Measurements from ENCODE around the gene TRMT11. TPM values are rescaled to one million over a fixed set of nuclear protein-coding genes. Genes with fewer than 3 reads are reported as not detected.

The TRMT11 gene
- total RNA-seq (10 to 100 TPM; 17.0 to 46.1 TPM), polyA plus RNA-seq (10 to 100 TPM in 1 of 2 donors, 1 to 10 TPM in 1; 9.9 to 13.6 TPM)
- long read RNA-seq, donor 1, transcript TRMT11-201 (13 exons, 1,565 nt) = major isoform, 9 of 10 reads
- long read RNA-seq, donor 1, partial matches to known transcripts = 0 of 10 reads
- long read RNA-seq, donor 1, other reads (novel, unspliced or antisense) = 0 of 10 reads
- long read RNA-seq, donor 2 = 0 reads
- long read RNA-seq, donor 3, partial matches to known transcripts = 0 of 3 reads
- long read RNA-seq, donor 3, other reads (novel, unspliced or antisense) = 0 of 3 reads
- long read RNA-seq, donor 4 = 0 reads
- long read RNA-seq, donor 5, transcript TRMT11-201 (13 exons, 1,565 nt) = major isoform, 5 of 6 reads
- long read RNA-seq, donor 5, partial matches to known transcripts = 0 of 6 reads
- long read RNA-seq, donor 5, other reads (novel, unspliced or antisense) = 0 of 6 reads

DNA sequence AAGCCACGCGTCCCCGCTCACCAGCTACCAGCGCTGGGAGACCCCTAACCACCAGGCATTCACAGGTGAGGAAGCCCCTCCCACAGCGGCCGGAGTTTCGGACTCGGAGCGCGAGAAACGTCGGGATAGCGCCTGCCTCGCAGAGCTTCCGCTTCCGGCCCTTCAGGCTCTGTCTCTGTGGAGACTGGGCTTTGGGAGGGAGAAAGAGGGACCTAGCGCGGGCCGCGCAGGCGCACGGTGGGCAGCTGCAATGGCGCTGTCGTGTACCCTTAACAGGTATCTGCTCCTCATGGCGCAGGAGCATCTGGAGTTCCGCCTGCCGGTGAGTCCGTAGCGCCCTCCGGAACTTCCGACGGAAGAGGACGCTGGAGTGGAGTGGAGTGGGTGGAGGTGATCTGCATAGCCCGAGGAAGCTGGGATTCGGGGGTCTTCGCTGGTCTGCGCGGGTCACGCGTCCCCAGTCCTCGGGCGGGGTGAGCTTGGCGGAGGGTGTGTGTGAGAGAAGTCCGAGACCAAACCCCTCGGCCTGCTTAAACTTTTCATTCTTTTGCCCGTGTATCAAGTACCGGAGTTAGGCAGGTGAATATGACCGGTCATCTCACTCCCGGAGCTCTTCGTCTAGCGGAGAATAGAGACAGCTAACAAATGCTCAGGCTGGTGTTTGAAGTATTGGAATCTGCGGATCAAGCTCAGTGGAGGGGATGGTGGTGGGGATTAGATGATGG is at the start of gene TRMT11:
TRMT11 (plus strand) TSS at position 240 of the 725 bp plus-strand sequence; CDS start at position 251, 11 bp downstream.
- H3K9ac ChIP-seq (ENCODE audit: insufficient read depth in 1 of 2, low read length in 2 of 2) = peak within 1 kb of the TSS; percentile 74 to 91
- H3K27me3 ChIP-seq (ENCODE audit: control insufficient read depth in 3 of 3, insufficient read depth in 3 of 3, low read length in 2 of 3) = no peaks in the 10 kb centered on the region
- peaks cover 0 to 4% (median 0%) of the 10 kb centered on the region in 4 donors for H3K36me3 ChIP-seq (ENCODE audit: control insufficient read depth in 4 of 4, insufficient read depth in 4 of 4, low read length in 4 of 4)
- peak; percentile 91 to 94 (median 92) for DNase-seq
- H3K4me1 ChIP-seq (ENCODE audit: control insufficient read depth in 5 of 5, insufficient read depth in 5 of 5, low read length in 5 of 5) = peaks cover 0 to 18% (median 6%) of the 10 kb centered on the region in 5 donors
- peak; percentile 93 for ATAC-seq (ENCODE audit: insufficient read depth, low FRiP score)
- no peaks in the 10 kb centered on the region for H3K9me3 ChIP-seq (ENCODE audit: control insufficient read depth in 4 of 4, insufficient read depth in 3 of 4, low read length in 3 of 4)
- 0 to 1% methylated on average over 52 of the region's 52 CpGs for whole genome bisulfite sequencing, 2 donors
- H3K27ac ChIP-seq (ENCODE audit: low read depth in 1 of 2, low read length in 1 of 2) = peak within 1 kb of the TSS; percentile 78 to 83
- TF ChIP-seq, protein P1, sequence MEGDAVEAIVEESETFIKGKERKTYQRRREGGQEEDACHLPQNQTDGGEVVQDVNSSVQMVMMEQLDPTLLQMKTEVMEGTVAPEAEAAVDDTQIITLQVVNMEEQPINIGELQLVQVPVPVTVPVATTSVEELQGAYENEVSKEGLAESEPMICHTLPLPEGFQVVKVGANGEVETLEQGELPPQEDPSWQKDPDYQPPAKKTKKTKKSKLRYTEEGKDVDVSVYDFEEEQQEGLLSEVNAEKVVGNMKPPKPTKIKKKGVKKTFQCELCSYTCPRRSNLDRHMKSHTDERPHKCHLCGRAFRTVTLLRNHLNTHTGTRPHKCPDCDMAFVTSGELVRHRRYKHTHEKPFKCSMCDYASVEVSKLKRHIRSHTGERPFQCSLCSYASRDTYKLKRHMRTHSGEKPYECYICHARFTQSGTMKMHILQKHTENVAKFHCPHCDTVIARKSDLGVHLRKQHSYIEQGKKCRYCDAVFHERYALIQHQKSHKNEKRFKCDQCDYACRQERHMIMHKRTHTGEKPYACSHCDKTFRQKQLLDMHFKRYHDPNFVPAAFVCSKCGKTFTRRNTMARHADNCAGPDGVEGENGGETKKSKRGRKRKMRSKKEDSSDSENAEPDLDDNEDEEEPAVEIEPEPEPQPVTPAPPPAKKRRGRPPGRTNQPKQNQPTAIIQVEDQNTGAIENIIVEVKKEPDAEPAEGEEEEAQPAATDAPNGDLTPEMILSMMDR (IDR thresholded peaks at IDR 0.05; ENCODE audit: control extremely low read depth, extremely low read depth) = no peak
- H3K4me3 ChIP-seq = peak within 1 kb of the TSS; percentile 93

DNA sequence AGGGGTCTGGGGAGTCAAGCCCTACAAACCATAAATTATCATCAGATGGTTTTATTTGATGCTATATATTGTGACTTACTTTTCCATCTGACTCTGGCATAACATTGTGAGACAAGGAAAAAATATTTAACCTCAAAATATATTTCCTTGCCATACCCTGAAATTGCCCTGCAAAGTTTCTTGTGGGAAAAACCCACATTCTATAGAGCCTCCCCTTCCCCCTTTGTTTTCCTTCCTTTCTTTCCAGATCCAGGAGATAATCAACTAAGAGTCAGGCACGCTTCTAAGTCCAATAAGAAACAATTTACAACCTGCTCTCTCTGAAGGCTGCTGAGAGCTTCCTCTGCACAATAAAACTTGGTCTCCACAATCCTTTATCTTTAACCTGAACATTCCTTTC is 47.3 kb upstream of the TRMT11 start:
- ATAC-seq (ENCODE audit: insufficient read depth, low FRiP score) (no peak), DNase-seq (no peak)
- no peak overlapping the region for H3K9ac ChIP-seq (ENCODE audit: insufficient read depth in 1 of 2, low read length in 2 of 2)
- H3K9me3 ChIP-seq (ENCODE audit: control insufficient read depth in 4 of 4, insufficient read depth in 3 of 4, low read length in 3 of 4) = no peaks in the 10 kb centered on the region
- H3K4me1 ChIP-seq (ENCODE audit: control insufficient read depth in 5 of 5, insufficient read depth in 5 of 5, low read length in 5 of 5) = peaks cover 0 to 7% (median 0%) of the 10 kb centered on the region in 5 donors
- no peak overlapping the region for H3K4me3 ChIP-seq
- H3K36me3 ChIP-seq (ENCODE audit: control insufficient read depth in 4 of 4, insufficient read depth in 4 of 4, low read length in 4 of 4) = no peaks in the 10 kb centered on the region
- no peaks in the 10 kb centered on the region for H3K27me3 ChIP-seq (ENCODE audit: control insufficient read depth in 3 of 3, insufficient read depth in 3 of 3, low read length in 2 of 3)
- WGBS, 2 donors = 63 to 66% methylated on average over 1 of the region's 1 CpG
- H3K27ac ChIP-seq (ENCODE audit: low read depth in 1 of 2, low read length in 1 of 2) = no peak overlapping the region
- TF ChIP-seq, protein P1 (IDR thresholded peaks at IDR 0.05; ENCODE audit: control extremely low read depth, extremely low read depth) = no peak

DNA sequence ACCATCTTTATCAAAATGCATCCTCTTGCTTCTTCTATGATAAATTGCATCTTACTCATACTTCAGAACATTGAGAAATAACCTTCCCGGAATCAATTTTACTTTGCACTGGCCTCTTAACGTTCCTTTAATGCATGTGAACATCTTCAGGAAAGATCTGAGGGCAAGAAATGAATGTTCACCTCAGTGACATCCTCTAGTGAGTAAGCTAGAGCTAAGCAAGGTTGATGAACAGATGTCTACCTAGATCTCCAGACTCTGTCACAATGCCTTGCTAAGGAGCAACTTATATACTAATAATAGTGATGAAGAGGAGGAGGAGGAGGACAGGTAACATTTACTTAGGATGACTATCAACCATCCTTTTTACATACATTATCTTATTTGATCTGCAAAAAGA is 46.5 kb upstream of the TRMT11 start:
- no peaks in the 10 kb centered on the region for H3K27me3 ChIP-seq (ENCODE audit: control insufficient read depth in 3 of 3, insufficient read depth in 3 of 3, low read length in 2 of 3)
- H3K4me3 ChIP-seq = no peak overlapping the region
- no peaks in the 10 kb centered on the region for H3K9me3 ChIP-seq (ENCODE audit: control insufficient read depth in 4 of 4, insufficient read depth in 3 of 4, low read length in 3 of 4)
- TF ChIP-seq, protein P1 (IDR thresholded peaks at IDR 0.05; ENCODE audit: control extremely low read depth, extremely low read depth) = no peak
- no peaks in the 10 kb centered on the region for H3K36me3 ChIP-seq (ENCODE audit: control insufficient read depth in 4 of 4, insufficient read depth in 4 of 4, low read length in 4 of 4)
- no peak for ATAC-seq (ENCODE audit: insufficient read depth, low FRiP score)
- DNase-seq = no peak
- no peak overlapping the region for H3K9ac ChIP-seq (ENCODE audit: insufficient read depth in 1 of 2, low read length in 2 of 2)
- H3K4me1 ChIP-seq (ENCODE audit: control insufficient read depth in 5 of 5, insufficient read depth in 5 of 5, low read length in 5 of 5) = peaks cover 0 to 12% (median 0%) of the 10 kb centered on the region in 5 donors
- WGBS, 2 donors = 83 to 87% methylated on average over 2 of the region's 2 CpGs
- H3K27ac ChIP-seq (ENCODE audit: low read depth in 1 of 2, low read length in 1 of 2) = no peak overlapping the region

All from lung (tissue), 16 donors.